ENCODE measurements around the gene ASB13.
"Not testable (repeated sequence)": the region's sequence is repeated elsewhere in the genome, so short reads cannot be mapped to it uniquely, and the experiment has no call there.

DNA sequence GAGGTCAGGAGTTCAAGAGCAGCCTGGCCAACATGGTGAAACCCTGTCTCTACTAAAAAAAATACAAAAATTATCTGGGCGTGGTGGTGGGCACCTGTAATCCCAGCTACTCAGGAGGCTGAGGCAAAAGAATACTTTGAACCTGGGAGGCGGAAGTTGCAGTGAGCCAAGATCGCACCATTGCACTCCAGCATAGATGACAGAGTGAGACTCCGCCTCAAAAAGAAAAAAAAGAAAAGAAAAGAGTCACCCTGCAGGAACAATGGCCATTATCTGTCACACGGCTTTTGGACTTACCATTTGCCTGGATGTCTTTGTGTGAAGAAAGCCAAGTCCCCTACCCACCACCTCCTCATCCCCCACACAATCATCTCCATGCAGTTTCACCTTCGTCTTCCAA is 73.0 kb downstream of the ASB13 start:
- TF ChIP-seq, protein P1, sequence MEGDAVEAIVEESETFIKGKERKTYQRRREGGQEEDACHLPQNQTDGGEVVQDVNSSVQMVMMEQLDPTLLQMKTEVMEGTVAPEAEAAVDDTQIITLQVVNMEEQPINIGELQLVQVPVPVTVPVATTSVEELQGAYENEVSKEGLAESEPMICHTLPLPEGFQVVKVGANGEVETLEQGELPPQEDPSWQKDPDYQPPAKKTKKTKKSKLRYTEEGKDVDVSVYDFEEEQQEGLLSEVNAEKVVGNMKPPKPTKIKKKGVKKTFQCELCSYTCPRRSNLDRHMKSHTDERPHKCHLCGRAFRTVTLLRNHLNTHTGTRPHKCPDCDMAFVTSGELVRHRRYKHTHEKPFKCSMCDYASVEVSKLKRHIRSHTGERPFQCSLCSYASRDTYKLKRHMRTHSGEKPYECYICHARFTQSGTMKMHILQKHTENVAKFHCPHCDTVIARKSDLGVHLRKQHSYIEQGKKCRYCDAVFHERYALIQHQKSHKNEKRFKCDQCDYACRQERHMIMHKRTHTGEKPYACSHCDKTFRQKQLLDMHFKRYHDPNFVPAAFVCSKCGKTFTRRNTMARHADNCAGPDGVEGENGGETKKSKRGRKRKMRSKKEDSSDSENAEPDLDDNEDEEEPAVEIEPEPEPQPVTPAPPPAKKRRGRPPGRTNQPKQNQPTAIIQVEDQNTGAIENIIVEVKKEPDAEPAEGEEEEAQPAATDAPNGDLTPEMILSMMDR (CRISPR knock-in tag; IDR thresholded peaks at IDR 0.05): not testable (repeated sequence)
- not testable (repeated sequence) for TF ChIP-seq CCAR2 (optimal IDR thresholded peaks at IDR 0.05; ENCODE audit: low read depth, low read length); ELF4 (CRISPR knock-in tag; IDR thresholded peaks at IDR 0.05; ENCODE audit: borderline replicate concordance); ZBTB3 (CRISPR knock-in tag; IDR thresholded peaks at IDR 0.05; ENCODE audit: borderline replicate concordance, low read depth); RFX5 (IDR thresholded peaks at IDR 0.05; ENCODE audit: low read depth, low read length); DMAP1 (CRISPR knock-in tag; IDR thresholded peaks at IDR 0.05)
